GM18499 (cell line): ENCODE data around the gene HSPG2.
"Not testable (repeated sequence)": the region's sequence is repeated elsewhere in the genome, so short reads cannot be mapped to it uniquely, and the experiment has no call there.

Experiments used
- ATAC-seq: cut with Tn5 transposase; IDR thresholded peaks from one replicate; pipeline ENCODE4 v1.9.1; 2021; ENCODE audit warnings: moderate number of reproducible peaks; ENCODE audit not compliant: insufficient read depth, unreplicated experiment

HSPG2 gene

GRCh38 chr1:21914880-21915640 lies 22.1 kb downstream of the HSPG2 start:
- no peak for ATAC-seq

- ATAC-seq, result no peak
These were observed 22.7 kb downstream of the HSPG2 start for GRCh38 chr1:21914450-21914849.

- ATAC-seq, result no peak
These were observed 23.3 kb downstream of the HSPG2 start for GRCh38 chr1:21913763-21914162.

GRCh38 chr1:21913258-21913657 lies 23.9 kb downstream of the HSPG2 start:
- ATAC-seq, result no peak

GRCh38 chr1:21912038-21912758 lies 24.9 kb downstream of the HSPG2 start:
- ATAC-seq, result no peak

- no peak for ATAC-seq
These were observed 25.7 kb downstream of the HSPG2 start for GRCh38 chr1:21911205-21912001.

- ATAC-seq, result no peak
These were observed 26.4 kb downstream of the HSPG2 start for GRCh38 chr1:21910558-21911204.

GRCh38 chr1:21909787-21910503 lies 27.2 kb downstream of the HSPG2 start:
- ATAC-seq, result no peak

- no peak for ATAC-seq
These were observed 27.8 kb downstream of the HSPG2 start for GRCh38 chr1:21909286-21909759.

- ATAC-seq, result not testable (repeated sequence)
These were observed 29.2 kb downstream of the HSPG2 start for GRCh38 chr1:21907737-21908534.

GRCh38 chr1:21907079-21907418 lies 30.1 kb downstream of the HSPG2 start:
- ATAC-seq, result no peak

GRCh38 chr1:21906173-21907078 lies 30.7 kb downstream of the HSPG2 start:
- ATAC-seq, result no peak

GRCh38 chr1:21904704-21905520 lies 32.2 kb downstream of the HSPG2 start:
- ATAC-seq, result no peak

- no peak for ATAC-seq
These were observed 32.7 kb downstream of the HSPG2 start for GRCh38 chr1:21904454-21904703.

- ATAC-seq, result no peak
These were observed 33.3 kb downstream of the HSPG2 start for GRCh38 chr1:21903638-21904453.
